Measurements from ENCODE around the gene OR52E5. TPM values are rescaled to one million over a fixed set of nuclear protein-coding genes. Genes with fewer than 3 reads are reported as not detected.

OR52E5 gene
- polyA plus RNA-seq, 1 experiment = not detected

- Histone ChIP-seq H3K36me3 (ENCODE audit: control insufficient read depth, insufficient read depth, low read length) (no peaks in the 10 kb centered on the region), H3K27me3 (ENCODE audit: control insufficient read depth, insufficient read depth, low read length) (no peaks in the 10 kb centered on the region), H3K4me3 (ENCODE audit: low read depth, low read length) (no peak overlapping the region)
- POLR2A ChIA-PET = no interaction called here
- no peak for DNase-seq (ENCODE audit: low read depth)
- CTCF ChIA-PET = interaction anchor here (0.7 kb wide), 1 partner anchor 776 kb away, joined by 3 read pairs; no protein-coding TSS in a partner anchor
- no peak for TF ChIP-seq CTCF (IDR thresholded peaks at IDR 0.05; ENCODE audit: insufficient read depth, low read depth, low read length)
These were observed 27.2 kb upstream of the OR52E5 start for GRCh38 chr11:5865826-5866225.

- CTCF ChIA-PET = no interaction called here
These were observed 14.4 kb upstream of the OR52E5 start for GRCh38 chr11:5878564-5878963.

GRCh38 chr11:5880329-5880728 is 12.7 kb upstream of the OR52E5 start, which contains the start of gene OR52E4:
Gene OR52E4, plus strand, starts transcription at chr11:5880629. Its CDS starts 3,664 bp downstream, at chr11:5884293.
- CTCF ChIA-PET = no interaction called here

More at GRCh38 chr11:5878564-5878963, 14.4 kb upstream of the OR52E5 start:
- Histone ChIP-seq H3K27me3 (ENCODE audit: control insufficient read depth, insufficient read depth, low read length) (no peaks in the 10 kb centered on the region), H3K36me3 (ENCODE audit: control insufficient read depth, insufficient read depth, low read length) (no peaks in the 10 kb centered on the region), H3K4me3 (ENCODE audit: low read depth, low read length) (no peak overlapping the region)
- no peak for DNase-seq (ENCODE audit: low read depth)
- TF ChIP-seq CTCF (IDR thresholded peaks at IDR 0.05; ENCODE audit: insufficient read depth, low read depth, low read length) = no peak
- POLR2A ChIA-PET = no interaction called here

GRCh38 chr11:5881756-5882155 is 11.3 kb upstream of the OR52E5 start:
- CTCF ChIA-PET = interaction anchor here (1.6 kb wide), 1 partner anchor 9 kb away, joined by 8 read pairs; no protein-coding TSS in a partner anchor
- DNase-seq (ENCODE audit: low read depth) = no peak
- no peak for TF ChIP-seq CTCF (IDR thresholded peaks at IDR 0.05; ENCODE audit: insufficient read depth, low read depth, low read length)
- Histone ChIP-seq H3K27me3 (ENCODE audit: control insufficient read depth, insufficient read depth, low read length) (no peaks in the 10 kb centered on the region), H3K36me3 (ENCODE audit: control insufficient read depth, insufficient read depth, low read length) (no peaks in the 10 kb centered on the region), H3K4me3 (ENCODE audit: low read depth, low read length) (no peak overlapping the region)
- POLR2A ChIA-PET = no interaction called here

More at GRCh38 chr11:5880329-5880728, 12.7 kb upstream of the OR52E5 start, which contains the start of gene OR52E4:
- Histone ChIP-seq H3K27me3 (ENCODE audit: control insufficient read depth, insufficient read depth, low read length) (no peaks in the 10 kb centered on the region), H3K4me3 (ENCODE audit: low read depth, low read length) (no peak within 1 kb of the TSS), H3K36me3 (ENCODE audit: control insufficient read depth, insufficient read depth, low read length) (no peaks in the 10 kb centered on the region)
- no peak for DNase-seq (ENCODE audit: low read depth)
- POLR2A ChIA-PET = no interaction called here
- TF ChIP-seq CTCF (IDR thresholded peaks at IDR 0.05; ENCODE audit: insufficient read depth, low read depth, low read length) = no peak

GRCh38 chr11:5887172-5887571 is 5.8 kb upstream of the OR52E5 start:
- DNase-seq (ENCODE audit: low read depth) = no peak
- ChIA-PET POLR2A (no interaction called here), CTCF (no interaction called here)
- H3K4me3 ChIP-seq (ENCODE audit: low read depth, low read length) = no peak overlapping the region
- no peaks in the 10 kb centered on the region for H3K36me3 ChIP-seq (ENCODE audit: control insufficient read depth, insufficient read depth, low read length)
- no peaks in the 10 kb centered on the region for H3K27me3 ChIP-seq (ENCODE audit: control insufficient read depth, insufficient read depth, low read length)
- no peak for TF ChIP-seq CTCF (IDR thresholded peaks at IDR 0.05; ENCODE audit: insufficient read depth, low read depth, low read length)
